HepG2 (cell line): ENCODE data around the gene NYNRIN. TPM values are rescaled to one million over a fixed set of nuclear protein-coding genes. Genes with fewer than 3 reads are reported as not detected.
A peak's percentile ranks its signal among the peaks of the same experiment; 100 is the strongest.

ENCODE experiments used
- CBX1 ChIP-seq: IDR thresholded peaks from one replicate; pipeline ENCODE4 v1.6.1; 2016; ENCODE audit warnings: antibody characterized with exemption, low read depth
- CENPT ChIP-seq: sonication (generic); formaldehyde crosslinking; IDR thresholded peaks from 2 replicates; pipeline ENCODE4 v1.8.0; 2022; ENCODE audit warnings: low read depth, mild to moderate bottlenecking, moderate library complexity, missing genetic modification reagents
- EED ChIP-seq: sonication (generic); formaldehyde crosslinking; IDR thresholded peaks from 2 replicates; pipeline ENCODE4 v1.5.0; 2020; ENCODE audit warnings: mild to moderate bottlenecking, missing genetic modification reagents
- FOXJ3 ChIP-seq: sonication (generic); formaldehyde crosslinking; IDR thresholded peaks from 2 replicates; pipeline ENCODE4 v1.4.0; 2020; ENCODE audit warnings: missing genetic modification reagents, mild to moderate bottlenecking, borderline replicate concordance
- GABPB1 ChIP-seq: IDR thresholded peaks from 2 replicates; pipeline ENCODE4 v1.6.1; 2016; ENCODE audit warnings: mild to moderate bottlenecking, missing genetic modification reagents, moderate library complexity, missing compliant biosample characterization
- GLI4 ChIP-seq: sonication (generic); formaldehyde crosslinking; IDR thresholded peaks from 2 replicates; pipeline ENCODE4 v1.5.1; 2020; ENCODE audit warnings: missing genetic modification reagents, mild to moderate bottlenecking, moderate library complexity, borderline replicate concordance
- GTF2F1 ChIP-seq: fragments of 150-350 bp; IDR thresholded peaks from 2 replicates; pipeline ENCODE4 v1.6.1; 2014; ENCODE audit warnings: low read length
- MXD4 ChIP-seq: IDR thresholded peaks from 2 replicates; pipeline ENCODE4 v1.6.1; 2016; ENCODE audit warnings: mild to moderate bottlenecking, missing biosample characterization, missing genetic modification reagents
- MZF1 ChIP-seq: sonication (generic); formaldehyde crosslinking; IDR thresholded peaks from 2 replicates; pipeline ENCODE4 v1.8.1; 2023; ENCODE audit warnings: mild to moderate bottlenecking, missing genetic modification reagents, borderline replicate concordance
- NRL ChIP-seq: sonication (generic); formaldehyde crosslinking; IDR thresholded peaks from 2 replicates; pipeline ENCODE4 v1.5.0; 2020; ENCODE audit warnings: missing genetic modification reagents, mild to moderate bottlenecking, moderate library complexity, borderline replicate concordance
- RBAK ChIP-seq: sonication (generic); formaldehyde crosslinking; IDR thresholded peaks from 2 replicates; pipeline ENCODE4 v1.5.1; 2020; ENCODE audit warnings: mild to moderate bottlenecking, missing genetic modification reagents
- RCOR2 ChIP-seq: IDR thresholded peaks from 2 replicates; pipeline ENCODE4 v1.6.1; 2016; ENCODE audit warnings: missing biosample characterization, missing genetic modification reagents
- SAFB2 ChIP-seq: sonication (generic); formaldehyde crosslinking; IDR thresholded peaks from 2 replicates; pipeline ENCODE4 v1.5.1; 2020; ENCODE audit warnings: missing genetic modification reagents, low read depth, mild to moderate bottlenecking, borderline replicate concordance
- TCF7L2 ChIP-seq: IDR thresholded peaks from 2 replicates; pipeline ENCODE4 v1.6.1; 2011; ENCODE audit warnings: mild to moderate bottlenecking, low read depth, low read length, moderate library complexity
- TGIF2 ChIP-seq: IDR thresholded peaks from 2 replicates; pipeline ENCODE4 v1.6.1; 2016; ENCODE audit warnings: control low read depth, missing compliant biosample characterization
- ZBTB20 ChIP-seq: sonication (generic); formaldehyde crosslinking; IDR thresholded peaks from 2 replicates; pipeline ENCODE4 v1.8.1; 2023; ENCODE audit warnings: missing genetic modification reagents, low read depth, mild to moderate bottlenecking, borderline replicate concordance
- ZNF326 ChIP-seq: sonication (generic); formaldehyde crosslinking; IDR thresholded peaks from 2 replicates; pipeline ENCODE4 v1.4.0; 2020; ENCODE audit warnings: missing genetic modification reagents, borderline replicate concordance
- ZNF383 ChIP-seq: sonication (generic); formaldehyde crosslinking; IDR thresholded peaks from 2 replicates; pipeline ENCODE4 v1.4.0; 2020; ENCODE audit warnings: missing genetic modification reagents, mild to moderate bottlenecking, borderline replicate concordance
- ZNF605 ChIP-seq: sonication (generic); formaldehyde crosslinking; IDR thresholded peaks from 2 replicates; pipeline ENCODE4 v1.8.0; 2022; ENCODE audit warnings: mild to moderate bottlenecking, missing genetic modification reagents
- polyA plus RNA-seq, 8 experiments: library from polyadenylated mRNA; depleted of rRNA in 3 of 8; stranded (reverse) in 7 of 8; unstranded in 1 of 8; fragments of >200 nt; fragmentation: Illumina TruSeq in 4 of 8; extraction: Trizol in 4 of 8; gene quantifications; 2 replicates each; pipeline versions ENCODE4 v1.2.1 to v1.2.3, GENCODE V29; 2011 to 2016; ENCODE audit warnings: low read depth in 4 of 8, missing spikeins in 1 of 8, mixed read lengths in 1 of 8; ENCODE audit not compliant: insufficient read depth in 1 of 8
- total RNA-seq, 5 experiments: library from RNA; depleted of rRNA; stranded (reverse); fragments of >200 nt; fragmentation: Illumina TruSeq; extraction: Trizol; gene quantifications; 2 replicates each; pipeline ENCODE4 v1.2.3, GENCODE V29; 2016; ENCODE audit warnings: low read depth in 1 of 5
- TF ChIP-seq, protein P1 (sequence below): sonication (generic); formaldehyde crosslinking; IDR thresholded peaks from 2 replicates; pipeline ENCODE4 v1.5.1; 2020; ENCODE audit warnings: missing genetic modification reagents, mild to moderate bottlenecking, borderline replicate concordance
- TF ChIP-seq, protein P2 (sequence below): sonication (generic); formaldehyde crosslinking; IDR thresholded peaks from 2 replicates; pipeline ENCODE4 v1.8.1; 2022; ENCODE audit warnings: mild to moderate bottlenecking, missing genetic modification reagents
- TF ChIP-seq, protein P3 (sequence below): sonication (generic); formaldehyde crosslinking; IDR thresholded peaks from 2 replicates; pipeline ENCODE4 v1.5.1; 2020; ENCODE audit warnings: missing genetic modification reagents, mild to moderate bottlenecking, borderline replicate concordance
- TF ChIP-seq, protein P4 (sequence below): sonication (generic); formaldehyde crosslinking; IDR thresholded peaks from 2 replicates; pipeline ENCODE4 v1.8.0; 2022; ENCODE audit warnings: missing genetic modification reagents, mild to moderate bottlenecking, inconsistent platforms, borderline replicate concordance

Gene NYNRIN
- total and polyA plus RNA-seq, 2 of the 13 experiments (the other 11 are each of a cell fraction or from before 2014, with no cell fraction given) = 0.63 to 1.1 TPM

DNA sequence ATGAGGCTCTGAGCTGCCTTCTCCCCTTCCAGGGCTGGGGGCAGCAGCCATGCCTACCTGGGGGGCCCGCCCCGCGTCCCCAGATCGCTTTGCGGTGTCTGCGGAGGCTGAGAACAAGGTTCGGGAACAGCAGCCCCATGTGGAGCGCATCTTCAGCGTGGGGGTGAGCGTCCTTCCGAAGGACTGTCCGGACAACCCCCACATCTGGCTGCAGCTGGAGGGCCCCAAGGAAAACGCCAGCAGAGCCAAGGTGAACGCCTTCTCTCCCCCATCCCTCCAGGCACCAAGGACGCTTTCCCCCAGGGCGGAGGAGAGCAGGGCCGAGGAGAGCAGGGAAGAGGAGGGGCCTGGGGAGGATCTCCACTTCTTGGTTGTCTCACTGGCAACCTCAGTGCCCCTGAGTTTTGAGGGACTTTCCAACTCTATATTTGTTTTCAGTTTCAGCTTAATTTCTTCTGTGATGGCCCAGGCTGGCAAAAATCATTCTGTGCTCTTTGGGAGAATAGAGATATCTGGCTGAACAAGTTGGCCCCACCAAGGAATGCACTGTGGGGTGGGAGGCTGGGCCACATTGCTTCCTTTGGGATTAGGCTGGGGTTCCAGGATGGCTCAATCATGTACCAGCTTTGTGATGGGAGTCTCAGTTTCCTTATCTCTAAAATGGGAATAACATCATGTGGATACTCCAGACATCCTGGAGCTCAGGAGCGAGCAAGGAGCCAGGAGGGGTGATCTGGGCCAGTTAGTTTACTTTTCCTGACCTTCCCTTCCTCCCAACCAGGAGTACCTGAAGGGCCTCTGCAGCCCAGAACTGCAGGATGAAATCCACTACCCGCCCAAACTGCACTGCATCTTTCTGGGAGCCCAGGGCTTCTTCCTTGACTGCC lies 32.1 kb downstream of the NYNRIN start (continued):
- TF ChIP-seq RCOR2 (CRISPR knock-in tag) = peak; percentile 44; the same call in 1 of the 2 replicates
- TF ChIP-seq MZF1 (CRISPR knock-in tag) = peak; percentile 97
- TF ChIP-seq ZNF605 = peak; percentile 72; the same call in 1 of the 2 replicates
- TF ChIP-seq EED = 0 out of 2 replicates have a peak, but pooled peaks have one; percentile 56
- no peak for TF ChIP-seq FOXJ3 (CRISPR knock-in tag)
- 0 out of 2 replicates have a peak, but pooled peaks have one; percentile 25 for TF ChIP-seq ZNF326 (CRISPR knock-in tag)
- TF ChIP-seq, protein P1, sequence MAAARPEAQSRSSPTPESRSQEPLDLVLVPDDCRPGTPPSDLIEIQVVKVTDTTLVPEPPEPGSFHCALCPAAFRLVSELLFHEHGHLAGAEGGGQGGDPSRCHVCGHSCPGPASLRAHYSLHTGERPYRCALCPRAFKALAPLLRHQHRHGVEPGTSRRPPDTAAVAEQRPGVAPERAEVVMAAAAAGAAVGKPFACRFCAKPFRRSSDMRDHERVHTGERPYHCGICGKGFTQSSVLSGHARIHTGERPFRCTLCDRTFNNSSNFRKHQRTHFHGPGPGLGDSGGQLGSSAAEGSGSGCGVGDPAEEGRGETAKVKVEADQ = no peak
- TF ChIP-seq TGIF2 (CRISPR knock-in tag) = 0 out of 2 replicates have a peak, but pooled peaks have one; percentile 51
- TF ChIP-seq RBAK (CRISPR knock-in tag) = no peak
- TF ChIP-seq GLI4 (CRISPR knock-in tag) = peak; percentile 54; the same call in 1 of the 2 replicates
- TF ChIP-seq SAFB2 (CRISPR knock-in tag) = no peak
- 0 out of 2 replicates have a peak, but pooled peaks have one; percentile 13 for TF ChIP-seq GABPB1 (CRISPR knock-in tag)
- no peak for TF ChIP-seq TCF7L2
- no peak for TF ChIP-seq GTF2F1
- TF ChIP-seq CBX1 = no peak
- TF ChIP-seq ZNF383 (CRISPR knock-in tag) = no peak
- TF ChIP-seq, protein P2, sequence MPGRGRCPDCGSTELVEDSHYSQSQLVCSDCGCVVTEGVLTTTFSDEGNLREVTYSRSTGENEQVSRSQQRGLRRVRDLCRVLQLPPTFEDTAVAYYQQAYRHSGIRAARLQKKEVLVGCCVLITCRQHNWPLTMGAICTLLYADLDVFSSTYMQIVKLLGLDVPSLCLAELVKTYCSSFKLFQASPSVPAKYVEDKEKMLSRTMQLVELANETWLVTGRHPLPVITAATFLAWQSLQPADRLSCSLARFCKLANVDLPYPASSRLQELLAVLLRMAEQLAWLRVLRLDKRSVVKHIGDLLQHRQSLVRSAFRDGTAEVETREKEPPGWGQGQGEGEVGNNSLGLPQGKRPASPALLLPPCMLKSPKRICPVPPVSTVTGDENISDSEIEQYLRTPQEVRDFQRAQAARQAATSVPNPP (CRISPR knock-in tag) = no peak
- TF ChIP-seq ZBTB20 (CRISPR knock-in tag) = 0 out of 2 replicates have a peak, but pooled peaks have one; percentile 8
- TF ChIP-seq, protein P3, sequence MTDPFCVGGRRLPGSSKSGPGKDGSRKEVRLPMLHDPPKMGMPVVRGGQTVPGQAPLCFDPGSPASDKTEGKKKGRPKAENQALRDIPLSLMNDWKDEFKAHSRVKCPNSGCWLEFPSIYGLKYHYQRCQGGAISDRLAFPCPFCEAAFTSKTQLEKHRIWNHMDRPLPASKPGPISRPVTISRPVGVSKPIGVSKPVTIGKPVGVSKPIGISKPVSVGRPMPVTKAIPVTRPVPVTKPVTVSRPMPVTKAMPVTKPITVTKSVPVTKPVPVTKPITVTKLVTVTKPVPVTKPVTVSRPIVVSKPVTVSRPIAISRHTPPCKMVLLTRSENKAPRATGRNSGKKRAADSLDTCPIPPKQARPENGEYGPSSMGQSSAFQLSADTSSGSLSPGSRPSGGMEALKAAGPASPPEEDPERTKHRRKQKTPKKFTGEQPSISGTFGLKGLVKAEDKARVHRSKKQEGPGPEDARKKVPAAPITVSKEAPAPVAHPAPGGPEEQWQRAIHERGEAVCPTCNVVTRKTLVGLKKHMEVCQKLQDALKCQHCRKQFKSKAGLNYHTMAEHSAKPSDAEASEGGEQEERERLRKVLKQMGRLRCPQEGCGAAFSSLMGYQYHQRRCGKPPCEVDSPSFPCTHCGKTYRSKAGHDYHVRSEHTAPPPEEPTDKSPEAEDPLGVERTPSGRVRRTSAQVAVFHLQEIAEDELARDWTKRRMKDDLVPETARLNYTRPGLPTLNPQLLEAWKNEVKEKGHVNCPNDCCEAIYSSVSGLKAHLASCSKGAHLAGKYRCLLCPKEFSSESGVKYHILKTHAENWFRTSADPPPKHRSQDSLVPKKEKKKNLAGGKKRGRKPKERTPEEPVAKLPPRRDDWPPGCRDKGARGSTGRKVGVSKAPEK = peak; percentile 83; the same call in 1 of the 2 replicates
- no peak for TF ChIP-seq NRL (CRISPR knock-in tag)
- no peak for TF ChIP-seq CENPT
- TF ChIP-seq MXD4 (CRISPR knock-in tag) = no peak; the same call in 1 of the 2 replicates
- TF ChIP-seq, protein P4, sequence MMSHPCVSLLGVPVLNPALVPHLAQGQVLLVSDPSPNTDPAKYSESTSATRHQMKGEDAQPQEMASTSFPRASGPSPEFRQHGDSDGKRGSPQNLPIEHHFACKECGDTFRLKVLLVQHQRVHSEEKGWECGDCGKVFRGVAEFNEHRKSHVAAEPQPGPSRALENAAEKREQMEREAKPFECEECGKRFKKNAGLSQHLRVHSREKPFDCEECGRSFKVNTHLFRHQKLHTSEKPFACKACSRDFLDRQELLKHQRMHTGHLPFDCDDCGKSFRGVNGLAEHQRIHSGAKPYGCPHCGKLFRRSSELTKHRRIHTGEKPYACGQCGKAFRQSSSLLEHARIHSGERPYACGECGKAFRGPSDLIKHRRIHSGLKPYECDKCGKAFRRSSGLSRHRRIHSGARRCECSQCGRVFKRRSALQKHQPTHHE (CRISPR knock-in tag) = no peak; the same call in 1 of the 2 replicates
